AG09309 (cell line): ENCODE data around the gene PCP2.

ENCODE experiments used
- DNase-seq: peaks from one replicate; pipeline ENCODE4 v3.0.0-alpha.2; 2010; ENCODE audit warnings: low read depth
- H3K4me3 ChIP-seq: 2 replicates; pipeline ENCODE4 v1.5.1; 2011; ENCODE audit warnings: mild to moderate bottlenecking, low read depth, low read length, moderate library complexity; ENCODE audit not compliant: control insufficient read depth
- TF ChIP-seq, protein P1 (sequence below): IDR thresholded peaks from 2 replicates; pipeline ENCODE4 v1.5.1; 2011; ENCODE audit warnings: mild to moderate bottlenecking, low read depth, low read length, inconsistent platforms; ENCODE audit not compliant: insufficient read depth, control insufficient read depth; ENCODE audit errors: missing control alignments

PCP2 gene

GRCh38 chr19:7652061-7652641 is 18.6 kb upstream of the PCP2 start:
- TF ChIP-seq, protein P1, sequence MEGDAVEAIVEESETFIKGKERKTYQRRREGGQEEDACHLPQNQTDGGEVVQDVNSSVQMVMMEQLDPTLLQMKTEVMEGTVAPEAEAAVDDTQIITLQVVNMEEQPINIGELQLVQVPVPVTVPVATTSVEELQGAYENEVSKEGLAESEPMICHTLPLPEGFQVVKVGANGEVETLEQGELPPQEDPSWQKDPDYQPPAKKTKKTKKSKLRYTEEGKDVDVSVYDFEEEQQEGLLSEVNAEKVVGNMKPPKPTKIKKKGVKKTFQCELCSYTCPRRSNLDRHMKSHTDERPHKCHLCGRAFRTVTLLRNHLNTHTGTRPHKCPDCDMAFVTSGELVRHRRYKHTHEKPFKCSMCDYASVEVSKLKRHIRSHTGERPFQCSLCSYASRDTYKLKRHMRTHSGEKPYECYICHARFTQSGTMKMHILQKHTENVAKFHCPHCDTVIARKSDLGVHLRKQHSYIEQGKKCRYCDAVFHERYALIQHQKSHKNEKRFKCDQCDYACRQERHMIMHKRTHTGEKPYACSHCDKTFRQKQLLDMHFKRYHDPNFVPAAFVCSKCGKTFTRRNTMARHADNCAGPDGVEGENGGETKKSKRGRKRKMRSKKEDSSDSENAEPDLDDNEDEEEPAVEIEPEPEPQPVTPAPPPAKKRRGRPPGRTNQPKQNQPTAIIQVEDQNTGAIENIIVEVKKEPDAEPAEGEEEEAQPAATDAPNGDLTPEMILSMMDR: peak; percentile 96
- no peak for DNase-seq
- H3K4me3 ChIP-seq: peak overlapping the region; percentile 3; the same call in 1 of the 2 replicates

DNA sequence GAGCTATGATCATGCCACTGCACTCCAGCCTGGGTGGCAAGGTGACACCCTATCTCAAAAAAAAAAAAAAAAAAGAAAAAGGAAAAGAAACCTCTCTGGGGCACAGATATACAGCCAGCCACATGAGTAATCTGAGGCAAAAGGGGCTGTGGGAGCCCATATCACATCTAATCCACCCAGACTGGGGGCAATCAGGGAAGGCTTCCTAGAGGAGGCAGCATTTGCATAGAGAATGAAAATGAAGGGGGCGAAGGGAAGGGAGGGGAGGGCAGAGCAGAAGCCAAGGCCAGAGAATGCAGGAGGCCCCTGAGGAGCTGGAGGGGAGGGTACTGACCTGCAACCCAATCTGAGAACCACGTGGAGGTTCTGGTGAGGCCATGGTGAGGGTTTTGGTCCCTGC is 16.6 kb upstream of the PCP2 start:
- TF ChIP-seq, protein P1: no peak
- no peak for DNase-seq
- no peak overlapping the region for H3K4me3 ChIP-seq

DNA sequence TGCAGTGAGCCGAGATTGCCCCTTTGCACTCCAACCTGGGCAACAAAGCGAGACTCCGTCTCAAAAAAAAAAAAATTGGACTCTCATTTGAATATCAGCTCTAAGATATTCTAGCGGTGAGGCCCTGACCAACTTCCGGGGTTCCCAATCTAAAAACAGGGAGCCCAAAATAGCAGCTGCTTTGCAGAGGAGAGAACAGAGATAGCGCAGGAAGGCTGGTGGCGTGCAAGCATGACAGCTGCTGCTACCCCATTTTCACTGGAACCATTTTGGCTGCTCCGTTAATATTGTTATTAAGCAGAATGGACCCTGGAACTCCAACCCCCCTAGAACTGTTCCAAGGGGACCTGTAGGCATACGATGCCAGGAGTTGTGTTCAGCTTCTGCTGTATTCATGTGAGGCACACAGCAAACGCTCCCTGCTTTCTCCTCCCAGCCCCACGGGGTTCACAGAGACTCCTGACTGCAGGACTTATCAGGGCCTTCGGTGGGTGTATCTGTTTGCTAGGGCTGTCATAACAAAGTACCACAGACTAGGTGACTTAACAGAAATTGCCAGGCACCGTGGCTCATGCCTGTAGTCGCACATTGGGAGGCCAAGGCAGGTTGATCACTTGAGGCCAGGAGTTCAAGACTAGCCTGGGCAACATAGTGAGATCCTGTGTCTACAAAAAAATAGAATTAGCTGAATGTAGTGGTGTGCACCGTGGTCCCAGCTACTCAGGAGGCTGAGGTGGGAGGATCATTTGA is 14.9 kb upstream of the PCP2 start:
- H3K4me3 ChIP-seq: no peak overlapping the region
- DNase-seq: no peak
- TF ChIP-seq, protein P1: no peak

GRCh38 chr19:7647156-7647555 is 13.6 kb upstream of the PCP2 start:
- TF ChIP-seq, protein P1: no peak
- H3K4me3 ChIP-seq: no peak overlapping the region
- DNase-seq: no peak

DNA sequence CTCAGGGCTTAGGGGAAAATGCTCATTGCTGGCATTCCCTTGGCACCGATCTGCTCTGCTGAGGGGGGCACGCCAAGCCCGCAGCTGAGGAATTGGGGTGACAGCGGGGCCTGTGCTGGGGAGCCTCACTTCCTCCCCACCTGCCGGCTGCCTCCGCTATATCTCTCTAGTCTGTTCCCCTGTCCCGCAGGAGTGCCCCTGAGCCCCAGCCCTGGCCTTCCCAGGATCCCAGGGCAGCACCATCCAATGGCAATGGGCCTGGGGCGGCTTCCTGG is 12.8 kb upstream of the PCP2 start:
- no peak overlapping the region for H3K4me3 ChIP-seq
- DNase-seq: no peak
- TF ChIP-seq, protein P1: no peak

DNA sequence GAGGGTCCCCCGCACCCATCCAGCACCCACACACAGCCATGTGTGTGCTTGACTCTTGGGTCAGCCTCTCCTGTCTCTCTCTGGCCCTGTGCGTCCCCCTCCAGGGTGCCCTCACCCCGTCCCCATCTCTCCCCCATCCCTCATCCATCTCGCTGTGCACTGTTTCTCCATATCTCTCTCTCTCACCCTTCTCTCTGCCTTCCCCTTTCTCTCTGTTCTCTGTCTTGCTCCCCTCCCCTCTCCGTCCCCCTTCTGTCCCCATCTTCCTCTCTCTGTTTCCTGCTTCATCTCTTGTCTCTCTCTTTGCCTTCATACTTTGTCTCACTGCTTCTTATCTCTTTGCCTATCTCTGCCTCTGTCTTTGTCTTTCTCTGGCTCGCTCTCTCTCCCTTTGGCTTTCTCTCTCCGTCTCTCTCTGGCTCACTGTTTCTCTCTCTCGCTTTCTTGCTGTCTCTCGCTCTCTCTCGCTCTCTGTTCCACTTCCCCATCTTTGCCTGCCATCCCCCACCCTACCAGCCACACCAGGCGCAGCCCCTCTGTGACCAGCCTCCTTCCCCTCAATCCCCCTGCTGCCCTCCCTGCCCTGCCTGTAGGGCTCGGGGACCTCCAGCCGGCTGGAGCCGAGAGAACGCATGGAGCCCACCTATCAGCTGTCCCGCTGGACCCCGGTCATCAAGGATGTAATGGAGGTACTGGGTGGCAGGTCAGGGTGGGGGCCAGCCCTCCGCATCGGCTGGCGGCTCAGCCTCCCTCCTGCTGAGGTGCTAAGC is 12.3 kb upstream of the PCP2 start:
- DNase-seq: no peak
- TF ChIP-seq, protein P1: no peak
- H3K4me3 ChIP-seq: no peak overlapping the region
